Skin epidermis (tissue), 12 donors: ENCODE data around the gene SERPINH1.

Experiments used
- H3K27ac ChIP-seq, 21 experiments: fragments of 200-600 bp; sonication (generic) in 11 of 21; one replicate each; pipeline ENCODE4 v1.5.0; 2020; ENCODE audit warnings: mild to moderate bottlenecking in 3 of 21, inconsistent platforms in 2 of 21, moderate library complexity in 2 of 21
- H3K4me3 ChIP-seq, 7 experiments: fragments of 200-600 bp; sonication (generic) in 2 of 7; one replicate each; pipeline ENCODE4 v1.5.0; 2020; ENCODE audit warnings: inconsistent platforms in 2 of 7, mild to moderate bottlenecking in 2 of 7, moderate library complexity in 1 of 7

The SERPINH1 gene

GRCh38 chr11:75589933-75590332 lies 27.9 kb downstream of the SERPINH1 start:
- no peak overlapping the region for H3K4me3 ChIP-seq
- no peak overlapping the region for H3K27ac ChIP-seq

- no peak overlapping the region for H3K27ac ChIP-seq
- no peak overlapping the region for H3K4me3 ChIP-seq
Observed at GRCh38 chr11:75591371-75591770, 29.3 kb downstream of the SERPINH1 start.

- Histone ChIP-seq H3K27ac (no peak overlapping the region), H3K4me3 (no peak overlapping the region)
Observed at GRCh38 chr11:75591966-75592365, 29.9 kb downstream of the SERPINH1 start.

DNA sequence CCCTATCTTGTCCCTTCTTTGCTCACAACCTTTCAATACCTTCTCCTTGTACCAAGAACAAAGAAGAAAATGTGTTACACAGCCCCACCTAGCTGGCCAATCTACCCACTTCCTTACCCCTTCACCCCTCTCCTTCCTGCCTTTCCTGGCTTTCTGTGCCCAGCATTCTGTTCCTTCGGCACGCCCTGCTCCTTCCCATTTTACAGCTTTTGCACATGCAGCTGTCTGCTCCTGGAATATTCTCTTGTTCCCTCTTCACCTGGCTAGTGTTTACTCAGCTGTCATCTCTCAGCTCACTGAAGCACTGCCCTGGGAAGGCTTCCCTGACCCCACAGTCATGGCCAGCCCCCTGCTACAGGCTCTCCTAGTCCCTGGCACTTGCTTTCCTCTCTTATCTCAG lies 30.7 kb downstream of the SERPINH1 start:
- Histone ChIP-seq H3K4me3 (no peak overlapping the region), H3K27ac (no peak overlapping the region)

DNA sequence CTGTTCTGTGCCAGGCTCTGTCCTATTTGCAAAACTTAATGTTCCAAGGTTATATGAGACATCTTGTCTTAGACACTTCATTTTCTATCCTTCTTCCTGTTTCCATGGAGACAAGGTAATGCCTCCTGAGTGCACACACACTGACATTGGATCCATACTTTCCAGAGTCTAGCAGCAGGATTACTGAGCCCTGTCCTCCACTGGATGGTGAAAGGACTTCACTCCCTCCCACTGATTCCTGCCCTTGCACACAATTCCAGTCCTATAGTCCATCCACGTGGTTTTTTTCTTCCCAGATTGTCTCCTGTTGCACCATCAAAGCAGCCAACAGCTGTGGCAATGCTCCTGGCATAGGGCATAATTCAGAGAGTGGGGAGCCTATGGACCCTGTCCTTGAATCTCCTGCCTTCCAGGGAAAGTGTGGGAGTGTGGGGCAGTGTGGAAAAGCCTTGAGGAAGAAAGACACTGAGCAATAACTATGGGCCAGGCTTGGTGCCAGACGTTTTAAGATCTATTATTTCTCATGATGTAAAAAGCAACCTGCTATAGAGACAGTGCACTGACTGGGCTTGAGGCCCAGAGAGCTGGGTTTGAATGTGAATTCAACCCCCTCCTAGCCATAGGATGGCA lies 31.3 kb downstream of the SERPINH1 start:
- Histone ChIP-seq H3K27ac (no peak overlapping the region), H3K4me3 (no peak overlapping the region)

- Histone ChIP-seq H3K4me3 (no peak overlapping the region), H3K27ac (no peak overlapping the region)
Observed at GRCh38 chr11:75594211-75594610, 32.2 kb downstream of the SERPINH1 start.

GRCh38 chr11:75595429-75595828 lies 33.4 kb downstream of the SERPINH1 start:
- H3K27ac ChIP-seq: no peak overlapping the region

DNA sequence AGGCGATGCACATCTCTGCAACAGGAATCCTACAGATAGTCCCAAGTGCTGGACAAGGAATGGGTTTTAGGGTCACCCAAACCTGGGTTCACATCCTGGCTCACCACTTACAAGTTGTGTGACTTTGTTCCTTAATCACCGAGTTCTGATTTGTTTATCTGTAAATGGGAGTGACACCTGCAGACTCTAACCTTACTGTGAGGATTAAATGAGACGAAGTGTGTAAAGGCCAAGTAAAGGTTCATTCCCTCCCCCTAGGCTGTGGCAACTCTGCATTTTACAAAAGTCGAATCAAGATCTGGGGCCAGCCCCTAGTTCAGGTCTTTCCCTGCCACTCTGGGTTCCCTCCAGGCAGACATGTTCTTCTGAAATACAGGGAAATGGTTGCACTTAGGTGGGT lies 34.9 kb downstream of the SERPINH1 start:
- Histone ChIP-seq H3K4me3 (no peak overlapping the region), H3K27ac (no peak overlapping the region)

More at GRCh38 chr11:75595429-75595828, 33.4 kb downstream of the SERPINH1 start:
- no peak overlapping the region for H3K4me3 ChIP-seq

DNA sequence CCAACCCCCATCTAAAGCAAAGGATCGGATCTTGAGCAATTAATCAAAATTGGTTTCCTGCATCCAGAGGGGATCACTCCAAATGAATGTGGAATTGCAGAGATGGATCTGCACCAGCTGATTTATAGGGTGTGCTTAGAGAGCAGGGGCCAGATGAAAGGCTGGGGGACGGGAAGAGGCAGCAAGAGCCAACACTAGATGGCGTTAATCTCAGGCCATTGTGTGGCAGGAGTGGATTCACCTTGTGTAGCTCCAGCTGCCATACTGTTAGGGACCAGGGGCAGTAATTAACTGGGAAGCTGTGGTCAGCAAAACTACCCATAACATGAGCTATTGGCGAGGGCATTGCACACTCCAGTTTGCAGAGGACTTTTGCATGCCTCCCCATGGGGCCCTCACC lies 35.6 kb downstream of the SERPINH1 start:
- Histone ChIP-seq H3K27ac (no peak overlapping the region), H3K4me3 (no peak overlapping the region)

DNA sequence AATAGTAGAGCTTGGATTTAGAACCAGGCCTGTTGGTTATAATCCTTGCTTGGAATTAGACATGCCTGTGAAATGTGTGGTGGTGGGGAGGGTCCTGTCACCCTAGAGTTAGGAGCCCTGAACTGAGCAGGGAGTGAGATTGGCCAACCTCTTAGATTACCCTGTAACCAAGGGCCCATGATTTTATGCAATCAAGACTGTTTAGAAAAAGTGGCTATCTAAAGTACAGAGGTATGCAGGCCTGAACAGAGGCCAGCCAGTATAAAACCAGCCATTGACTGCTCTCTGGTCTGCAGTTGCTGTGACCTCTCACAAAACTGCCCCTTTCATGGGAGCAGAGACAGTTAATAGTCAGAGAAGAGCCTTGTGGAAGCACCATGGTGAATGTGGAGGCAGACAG lies 36.2 kb downstream of the SERPINH1 start:
- H3K27ac ChIP-seq: no peak overlapping the region
- no peak overlapping the region for H3K4me3 ChIP-seq

GRCh38 chr11:75598900-75599299 lies 36.8 kb downstream of the SERPINH1 start:
- Histone ChIP-seq H3K27ac (no peak overlapping the region), H3K4me3 (no peak overlapping the region)

GRCh38 chr11:75600356-75600755 lies 38.3 kb downstream of the SERPINH1 start:
- Histone ChIP-seq H3K4me3 (no peak overlapping the region), H3K27ac (no peak overlapping the region)

GRCh38 chr11:75601494-75601893 lies 39.4 kb downstream of the SERPINH1 start:
- H3K27ac ChIP-seq: no peak overlapping the region
- no peak overlapping the region for H3K4me3 ChIP-seq

DNA sequence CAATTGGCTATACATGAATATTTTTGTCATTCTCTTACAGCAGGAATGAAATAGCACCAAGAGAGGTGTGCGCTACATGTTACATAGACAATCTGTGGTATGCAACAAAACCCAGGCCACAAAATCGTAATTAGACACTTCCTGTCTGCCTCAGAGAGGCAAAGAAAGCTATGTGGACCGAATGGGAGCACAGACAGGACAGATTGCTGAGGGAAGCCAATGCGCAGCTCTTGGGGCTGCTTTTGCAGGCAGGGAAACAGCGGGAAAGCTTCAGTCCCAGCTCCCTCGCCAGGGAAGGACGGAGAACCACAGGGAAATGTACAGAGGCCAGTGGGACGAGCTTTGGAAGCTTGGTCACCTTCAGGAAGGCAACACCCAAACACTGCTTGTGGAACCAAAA lies 40.9 kb downstream of the SERPINH1 start:
- H3K4me3 ChIP-seq: no peak overlapping the region
- no peak overlapping the region for H3K27ac ChIP-seq

DNA sequence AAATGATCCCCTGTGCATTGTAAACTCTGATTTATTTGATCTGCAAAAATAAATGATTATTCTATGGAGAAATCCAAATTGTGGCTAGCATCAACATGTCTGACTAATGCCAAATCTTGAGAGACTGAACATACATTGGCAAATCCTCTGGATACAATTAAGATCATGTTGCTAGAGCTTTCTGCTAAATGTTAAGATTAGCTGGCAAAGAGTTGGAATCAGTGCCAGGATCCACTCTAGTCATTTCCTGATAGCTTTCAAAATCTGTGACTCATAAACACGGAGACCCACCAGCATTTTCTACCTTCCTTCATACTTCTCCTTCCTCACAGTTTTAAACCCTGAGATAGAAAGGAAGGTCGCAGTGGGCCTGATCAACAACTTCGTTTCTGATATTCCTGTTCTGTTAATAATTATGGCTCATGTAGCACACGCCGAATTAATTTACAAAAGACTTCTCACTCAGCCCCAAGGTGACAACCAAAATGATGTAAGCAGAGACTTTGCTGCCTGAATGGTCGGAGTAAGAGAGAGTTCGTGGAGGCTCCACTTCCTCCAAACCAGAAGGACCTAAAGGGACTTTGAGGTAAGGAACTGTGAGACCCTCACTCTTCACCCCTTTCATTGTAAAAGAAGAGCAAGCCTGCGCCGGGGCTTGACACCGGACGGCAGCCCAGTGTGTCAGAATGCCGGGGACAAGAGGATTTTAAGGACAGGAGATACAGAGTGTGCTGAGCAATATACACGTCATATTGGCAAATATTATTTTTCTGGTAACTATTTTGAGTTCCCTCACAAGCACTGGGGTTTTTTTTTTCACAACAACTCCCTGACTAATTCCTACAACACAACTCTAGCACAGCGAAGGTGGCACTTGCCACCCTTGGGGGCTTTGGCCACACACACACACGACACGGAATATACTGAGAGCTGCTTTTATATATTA lies 42.0 kb downstream of the SERPINH1 start:
- peak overlapping the region in 3 of 21 experiments; percentile 18 to 33 (median 19) for H3K27ac ChIP-seq
- H3K4me3 ChIP-seq: no peak overlapping the region

- Histone ChIP-seq H3K4me3 (no peak overlapping the region), H3K27ac (no peak overlapping the region)
Observed at GRCh38 chr11:75606099-75606498, 44.0 kb downstream of the SERPINH1 start.

DNA sequence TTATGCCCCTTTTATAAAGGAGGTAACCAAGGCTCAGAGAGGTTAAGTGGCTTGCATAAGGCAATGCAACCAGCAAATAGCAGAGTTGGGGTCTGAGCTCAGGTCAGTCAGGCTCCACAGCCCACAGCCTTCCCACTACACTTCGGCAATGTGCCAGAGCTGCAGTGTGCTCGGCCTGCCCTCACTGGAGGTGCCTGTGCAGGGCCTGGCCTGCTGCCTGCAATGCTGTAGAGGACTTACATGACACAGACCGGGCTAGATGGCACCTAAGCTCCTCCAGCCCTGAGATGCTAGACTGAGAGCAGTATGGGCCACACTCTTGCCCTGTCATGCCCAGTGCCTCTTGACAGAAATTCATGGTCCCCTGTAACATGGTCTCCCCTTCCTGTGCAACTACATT lies 49.8 kb downstream of the SERPINH1 start:
- H3K4me3 ChIP-seq: no peak overlapping the region

DNA sequence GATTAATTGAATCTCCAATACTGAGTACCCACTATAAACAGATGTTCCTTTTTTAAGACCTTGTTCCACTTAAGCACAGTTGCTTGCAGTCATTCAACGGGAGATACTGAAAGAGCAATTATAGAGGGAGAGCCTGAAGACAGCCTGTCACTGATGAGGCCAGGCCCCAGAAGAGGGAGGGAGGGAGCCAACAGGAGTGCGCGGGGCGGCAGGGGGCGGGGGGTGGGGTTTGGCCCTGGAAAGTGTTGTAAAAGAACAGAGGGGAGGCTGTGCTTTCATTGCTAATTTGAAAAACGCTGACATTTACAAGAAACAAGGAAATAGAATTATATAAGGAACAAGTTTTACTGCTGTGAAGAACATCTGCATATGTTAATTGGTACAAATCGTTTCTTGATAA lies 53.7 kb downstream of the SERPINH1 start:
- Histone ChIP-seq H3K27ac (no peak overlapping the region), H3K4me3 (no peak overlapping the region)

More for the DNA sequence above, 49.8 kb downstream of the SERPINH1 start:
- H3K27ac ChIP-seq: no peak overlapping the region

DNA sequence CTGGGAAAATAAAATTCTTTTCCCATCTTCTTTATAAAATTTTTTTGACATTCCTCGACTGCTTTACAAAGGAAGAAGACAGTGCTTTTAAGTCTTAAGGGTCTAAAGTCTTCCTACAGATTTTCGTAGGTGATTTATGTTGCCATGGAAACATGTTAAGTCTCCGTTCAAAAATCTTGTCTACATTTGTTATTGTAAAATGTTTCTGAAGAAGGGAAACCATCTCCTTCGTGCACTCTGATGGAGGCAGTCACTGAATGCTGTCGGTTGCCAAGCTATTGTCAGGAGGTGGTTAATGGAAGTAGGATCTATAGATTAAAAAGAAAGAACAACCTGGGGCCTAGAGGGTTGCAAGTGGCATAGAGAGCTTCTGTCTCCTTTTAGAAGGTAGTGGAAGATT lies 54.2 kb downstream of the SERPINH1 start:
- Histone ChIP-seq H3K4me3 (no peak overlapping the region), H3K27ac (no peak overlapping the region)
